PC-3 (cell line): Measurements from ENCODE around the gene ARHGAP22. TPM values are rescaled to one million over a fixed set of nuclear protein-coding genes. Genes with fewer than 3 reads are reported as not detected.

Experiments used
- ATAC-seq: fragments of 200-7000 bp; cut with Tn5 transposase; 2 replicates; pipeline ENCODE4 v1.9.1; 2020; ENCODE audit warnings: mild to moderate bottlenecking, moderate library complexity
- BruUV-seq: library from RNA; stranded (reverse); fragments of 400-500 nt; replicated peaks from 2 replicates; lab custom pipeline; 2021; lab: Mats Ljungman, UMichigan
- CTCF ChIA-PET: fragments of 300-600 bp; sonication (Branson Sonifier 250); formaldehyde crosslinking; loops from one replicate; lab custom pipeline; 2022; ENCODE audit warnings: antibody characterized with exemption; lab: Charles Lee
- POLR2A ChIA-PET: fragments of 300-600 bp; sonication (Branson Sonifier 250); formaldehyde crosslinking; loops from one replicate; lab custom pipeline; 2022; ENCODE audit warnings: antibody characterized with exemption; ENCODE audit not compliant: unreplicated experiment; lab: Charles Lee
- DNase-seq: peaks from one replicate; pipeline ENCODE4 v3.0.0-alpha.2; 2015
- H2AFZ ChIP-seq: fragments of 300-600 bp; sonication (generic); 2 replicates; pipeline ENCODE4 v1.6.0; 2016; ENCODE audit warnings: antibody characterized with exemption, low read length
- H3F3A ChIP-seq: fragments of 300-600 bp; sonication (generic); one replicate; pipeline ENCODE4 v1.6.0; 2017; ENCODE audit warnings: antibody characterized with exemption, low read length, control low read depth, mild to moderate bottlenecking; ENCODE audit not compliant: unreplicated experiment
- H3K27ac ChIP-seq: fragments of 300-600 bp; sonication (generic); 2 replicates; pipeline ENCODE4 v1.5.1; 2016; ENCODE audit warnings: mild to moderate bottlenecking, low read length
- H3K27me3 ChIP-seq: fragments of 300-600 bp; sonication (generic); 2 replicates; pipeline ENCODE4 v1.6.1; 2016; ENCODE audit warnings: low read length, mixed read lengths
- H3K36me3 ChIP-seq: fragments of 300-600 bp; sonication (generic); 2 replicates; pipeline ENCODE4 v1.6.1; 2016; ENCODE audit warnings: low read depth, mixed run types, low read length, mixed read lengths
- H3K4me1 ChIP-seq: fragments of 300-600 bp; sonication (generic); 2 replicates; pipeline ENCODE4 v1.5.1; 2016; ENCODE audit warnings: low read length; ENCODE audit not compliant: insufficient read depth
- H3K4me2 ChIP-seq: fragments of 300-600 bp; sonication (generic); 2 replicates; pipeline ENCODE4 v1.6.0; 2016; ENCODE audit warnings: low read length
- H3K4me3 ChIP-seq: fragments of 300-600 bp; sonication (generic); 2 replicates; pipeline ENCODE4 v1.5.1; 2016; ENCODE audit warnings: mild to moderate bottlenecking, low read length, mixed read lengths
- H3K79me2 ChIP-seq: fragments of 300-600 bp; sonication (generic); 2 replicates; pipeline ENCODE4 v1.6.1; 2017; ENCODE audit warnings: low read length, mixed read lengths
- H3K9ac ChIP-seq: fragments of 300-600 bp; sonication (generic); 2 replicates; pipeline ENCODE4 v1.6.0; 2016; ENCODE audit warnings: mild to moderate bottlenecking, low read length
- H3K9me2 ChIP-seq: fragments of 300-600 bp; sonication (generic); replicated peaks from 2 replicates; pipeline ENCODE4 v1.6.1; 2016; ENCODE audit warnings: mixed run types, low read length, mixed read lengths
- H3K9me3 ChIP-seq: fragments of 300-600 bp; sonication (generic); 2 replicates; pipeline ENCODE4 v1.6.1; 2016; ENCODE audit warnings: low read length, mixed read lengths
- H4K20me1 ChIP-seq: fragments of 300-600 bp; sonication (generic); 2 replicates; pipeline ENCODE4 v1.6.1; 2016; ENCODE audit warnings: low read length, mixed read lengths
- CTCF ChIP-seq: fragments of 300-600 bp; sonication (generic); conservative IDR thresholded peaks from 2 replicates; pipeline ENCODE4 v1.5.1; 2017; ENCODE audit warnings: antibody characterized with exemption, low read depth, mild to moderate bottlenecking, low read length
- EZH2 ChIP-seq: fragments of 300-600 bp; sonication (generic); IDR thresholded peaks from one replicate; pipeline ENCODE4 v1.6.1; 2017; ENCODE audit warnings: antibody characterized with exemption, mild to moderate bottlenecking, low read length; ENCODE audit not compliant: unreplicated experiment
- EZH2phosphoT487 ChIP-seq: fragments of 300-600 bp; sonication (generic); IDR thresholded peaks from 2 replicates; pipeline ENCODE4 v1.6.1; 2018; ENCODE audit warnings: mild to moderate bottlenecking, antibody characterized with exemption, low read length, borderline replicate concordance
- intact Hi-C: fragments of 100-400 bp; cut with micrococcal nuclease; formaldehyde crosslinking; loops from 2 replicates; pipeline ENCODE4 v1.9.0; 2023
- total RNA-seq: library from RNA; depleted of rRNA; stranded (reverse); fragments of >200 nt; gene quantifications from 2 replicates; pipeline ENCODE4 v1.2.3, GENCODE V29; 2014

ARHGAP22 gene
- total RNA-seq, 1 experiment from 2014 or later, result 12.2 TPM

GRCh38 chr10:48509974-48510692, 94.7 kb downstream of the ARHGAP22 start:
- Histone ChIP-seq H3K27me3 (no peaks in the 10 kb centered on the region), H3K4me1 (peaks cover 9% of the 10 kb centered on the region; the same call in 1 of the 2 replicates), H3F3A (no peaks in the 10 kb centered on the region), H3K9me3 (peaks cover 12% of the 10 kb centered on the region), H3K27ac (no peak overlapping the region), H3K9ac (no peak overlapping the region), H3K36me3 (no peaks in the 10 kb centered on the region; the same call in 1 of the 2 replicates), H3K4me3 (no peak overlapping the region), H2AFZ (no peak overlapping the region), H3K79me2 (no peaks in the 10 kb centered on the region), H4K20me1 (no peaks in the 10 kb centered on the region), H3K9me2 (no peaks in the 10 kb centered on the region), H3K4me2 (no peak overlapping the region)
- ChIA-PET CTCF (no interaction called here), POLR2A (no interaction called here)
- intact Hi-C loops, result loop anchor here (1.0 to 5.0 kb wide), 2 partner anchors 147 kb away; no protein-coding TSS in a partner anchor
- no peak for TF ChIP-seq EZH2
- TF ChIP-seq CTCF, result peak; percentile 79
- peak; percentile 25; the same call in 1 of the 2 replicates for ATAC-seq
- BruUV-seq, result no TSS peak
- DNase-seq, result peak; percentile 56

GRCh38 chr10:48508791-48509772, 95.8 kb downstream of the ARHGAP22 start:
- Histone ChIP-seq H3F3A (no peaks in the 10 kb centered on the region), H3K9me3 (peaks cover 2% of the 10 kb centered on the region; the same call in 1 of the 2 replicates), H3K9me2 (no peaks in the 10 kb centered on the region), H3K4me2 (no peak overlapping the region), H3K9ac (no peak overlapping the region), H3K27ac (no peak overlapping the region), H3K36me3 (no peaks in the 10 kb centered on the region), H3K4me1 (peaks cover 9% of the 10 kb centered on the region; the same call in 1 of the 2 replicates), H2AFZ (no peak overlapping the region), H4K20me1 (no peaks in the 10 kb centered on the region), H3K79me2 (no peaks in the 10 kb centered on the region), H3K4me3 (no peak overlapping the region), H3K27me3 (no peaks in the 10 kb centered on the region)
- ATAC-seq, result no peak
- intact Hi-C loops, result loop anchor here (5.0 kb wide), 1 partner anchor 148 kb away; no protein-coding TSS in a partner anchor
- BruUV-seq, result no TSS peak
- ChIA-PET POLR2A (no interaction called here), CTCF (no interaction called here)
- DNase-seq, result no peak
- TF ChIP-seq EZH2, result no peak
- no peak for TF ChIP-seq CTCF
- no peak for TF ChIP-seq EZH2phosphoT487
